OCI-LY3 (cell line): ENCODE data around the gene ARHGAP19.

Experiments used
- EZH2phosphoT487 ChIP-seq: fragments of 200-600 bp; shearing (Covaris generic); IDR thresholded peaks from 2 replicates; pipeline ENCODE4 v1.6.1; 2018; ENCODE audit warnings: antibody characterized with exemption, mixed run types, low read depth
- TF ChIP-seq, protein P1 (sequence below): fragments of 200-600, 300-600 bp; sonication (generic); IDR thresholded peaks from 2 replicates; pipeline ENCODE4 v1.5.1; 2014; ENCODE audit warnings: antibody characterized with exemption, low read length, low read depth

DNA sequence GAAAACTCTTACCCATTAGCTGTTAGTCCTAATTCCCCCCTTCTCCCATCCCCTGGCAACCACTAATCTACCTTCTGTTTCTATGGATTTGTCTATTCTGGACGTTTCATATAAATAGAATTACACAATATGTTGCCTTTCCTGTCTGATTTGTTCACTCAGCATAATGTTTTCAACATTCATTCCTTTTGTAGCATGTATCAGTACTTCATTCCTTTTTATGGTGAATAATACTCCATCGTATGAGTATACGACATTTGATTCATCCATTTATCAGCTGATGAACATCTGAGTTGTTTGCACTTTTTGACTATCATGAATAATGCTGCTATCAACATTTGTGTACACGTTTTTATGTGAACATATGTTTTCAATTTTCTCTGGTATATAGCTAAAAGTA, 22.2 kb upstream of the ARHGAP19 start:
- TF ChIP-seq, protein P1, sequence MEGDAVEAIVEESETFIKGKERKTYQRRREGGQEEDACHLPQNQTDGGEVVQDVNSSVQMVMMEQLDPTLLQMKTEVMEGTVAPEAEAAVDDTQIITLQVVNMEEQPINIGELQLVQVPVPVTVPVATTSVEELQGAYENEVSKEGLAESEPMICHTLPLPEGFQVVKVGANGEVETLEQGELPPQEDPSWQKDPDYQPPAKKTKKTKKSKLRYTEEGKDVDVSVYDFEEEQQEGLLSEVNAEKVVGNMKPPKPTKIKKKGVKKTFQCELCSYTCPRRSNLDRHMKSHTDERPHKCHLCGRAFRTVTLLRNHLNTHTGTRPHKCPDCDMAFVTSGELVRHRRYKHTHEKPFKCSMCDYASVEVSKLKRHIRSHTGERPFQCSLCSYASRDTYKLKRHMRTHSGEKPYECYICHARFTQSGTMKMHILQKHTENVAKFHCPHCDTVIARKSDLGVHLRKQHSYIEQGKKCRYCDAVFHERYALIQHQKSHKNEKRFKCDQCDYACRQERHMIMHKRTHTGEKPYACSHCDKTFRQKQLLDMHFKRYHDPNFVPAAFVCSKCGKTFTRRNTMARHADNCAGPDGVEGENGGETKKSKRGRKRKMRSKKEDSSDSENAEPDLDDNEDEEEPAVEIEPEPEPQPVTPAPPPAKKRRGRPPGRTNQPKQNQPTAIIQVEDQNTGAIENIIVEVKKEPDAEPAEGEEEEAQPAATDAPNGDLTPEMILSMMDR = no peak
- TF ChIP-seq EZH2phosphoT487 = no peak
